Measurements from ENCODE around the gene PRSS22.

PRSS22 gene

DNA sequence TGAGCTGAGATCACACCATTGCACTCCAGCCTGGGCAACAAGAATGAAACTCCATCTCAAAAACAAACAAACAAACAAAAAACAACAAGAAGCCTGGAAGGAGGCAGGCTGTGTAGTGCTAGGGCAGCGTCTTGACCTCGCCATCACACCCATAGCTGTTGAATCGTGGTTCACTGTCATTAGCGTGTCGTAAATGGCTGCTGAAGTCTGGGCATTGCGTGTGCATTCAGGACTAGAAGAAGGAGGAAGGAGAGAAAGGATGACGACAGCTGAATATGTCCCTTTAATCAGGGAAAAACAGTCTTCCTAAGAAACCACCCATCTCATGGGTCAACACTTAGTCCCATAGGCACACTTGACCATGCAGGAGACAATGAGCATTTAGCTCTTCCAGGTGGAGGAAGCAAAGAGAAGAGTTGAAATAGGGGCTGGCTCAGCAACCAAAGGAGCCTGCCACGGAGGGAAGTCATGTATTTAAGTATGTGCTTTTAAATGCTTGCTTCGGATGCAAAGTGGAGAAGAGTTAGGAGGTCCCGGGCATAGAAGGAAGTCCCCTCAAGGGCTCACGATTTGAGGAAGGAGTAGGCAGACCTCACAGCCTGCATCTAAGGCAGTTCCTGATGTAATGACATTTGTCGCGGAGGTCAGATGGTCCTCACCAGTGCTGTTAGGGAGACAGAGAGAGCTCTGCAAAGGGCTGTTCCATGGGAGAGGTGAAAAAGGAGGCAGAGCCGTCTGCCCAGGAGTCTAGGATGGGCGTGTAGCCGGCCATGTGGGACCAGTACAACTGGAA lies 8.8 kb downstream of the PRSS22 start:
- DNase-seq = no peak

GRCh38 chr16:2846511-2847310 lies 11.3 kb downstream of the PRSS22 start:
- DNase-seq = no peak

DNA sequence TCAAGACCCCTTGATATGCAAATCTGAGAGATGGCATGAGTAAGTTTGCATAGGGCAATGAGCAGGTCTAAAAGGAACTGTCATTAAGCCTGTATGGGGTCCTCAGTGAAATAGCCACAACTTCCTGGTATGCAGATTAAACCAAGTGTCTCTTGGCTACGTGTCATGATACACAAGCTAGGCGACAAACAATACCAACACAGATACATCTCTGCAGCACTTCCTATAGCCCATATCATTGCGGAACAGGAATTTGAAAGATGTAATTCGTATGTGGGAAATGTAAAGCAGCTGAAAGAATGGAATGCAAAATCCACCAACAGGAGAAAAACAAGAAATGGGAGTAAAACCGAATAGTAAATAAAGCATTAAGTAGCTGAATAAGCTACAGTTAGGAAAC lies 12.9 kb downstream of the PRSS22 start:
- DNase-seq = no peak

- no peak for DNase-seq
These were observed 14.4 kb downstream of the PRSS22 start for GRCh38 chr16:2843526-2843925.

- DNase-seq = no peak
These were observed 15.5 kb downstream of the PRSS22 start for GRCh38 chr16:2842340-2843000.

- DNase-seq = no peak
These were observed 16.2 kb downstream of the PRSS22 start for GRCh38 chr16:2841606-2842339.

DNA sequence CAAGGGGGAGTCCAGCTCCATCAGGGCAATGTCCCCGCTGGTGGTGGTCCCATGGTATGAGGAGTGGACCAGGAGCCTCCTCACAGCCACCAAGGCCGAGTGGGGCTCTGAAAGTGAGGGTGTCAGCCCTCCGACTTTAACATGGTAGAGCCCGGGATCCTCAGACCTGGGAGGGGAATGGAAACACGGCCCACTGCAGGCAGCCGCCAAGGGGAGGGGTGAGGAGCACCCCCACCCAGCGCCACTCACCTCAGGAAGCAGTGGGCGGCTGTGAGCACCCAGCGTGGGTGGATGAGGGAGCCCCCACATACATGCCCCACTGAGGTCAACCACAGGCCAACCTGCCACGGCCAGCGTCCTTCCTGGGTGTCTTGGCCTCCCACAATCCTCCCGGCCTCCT lies 17.1 kb downstream of the PRSS22 start:
- no peak for DNase-seq

DNA sequence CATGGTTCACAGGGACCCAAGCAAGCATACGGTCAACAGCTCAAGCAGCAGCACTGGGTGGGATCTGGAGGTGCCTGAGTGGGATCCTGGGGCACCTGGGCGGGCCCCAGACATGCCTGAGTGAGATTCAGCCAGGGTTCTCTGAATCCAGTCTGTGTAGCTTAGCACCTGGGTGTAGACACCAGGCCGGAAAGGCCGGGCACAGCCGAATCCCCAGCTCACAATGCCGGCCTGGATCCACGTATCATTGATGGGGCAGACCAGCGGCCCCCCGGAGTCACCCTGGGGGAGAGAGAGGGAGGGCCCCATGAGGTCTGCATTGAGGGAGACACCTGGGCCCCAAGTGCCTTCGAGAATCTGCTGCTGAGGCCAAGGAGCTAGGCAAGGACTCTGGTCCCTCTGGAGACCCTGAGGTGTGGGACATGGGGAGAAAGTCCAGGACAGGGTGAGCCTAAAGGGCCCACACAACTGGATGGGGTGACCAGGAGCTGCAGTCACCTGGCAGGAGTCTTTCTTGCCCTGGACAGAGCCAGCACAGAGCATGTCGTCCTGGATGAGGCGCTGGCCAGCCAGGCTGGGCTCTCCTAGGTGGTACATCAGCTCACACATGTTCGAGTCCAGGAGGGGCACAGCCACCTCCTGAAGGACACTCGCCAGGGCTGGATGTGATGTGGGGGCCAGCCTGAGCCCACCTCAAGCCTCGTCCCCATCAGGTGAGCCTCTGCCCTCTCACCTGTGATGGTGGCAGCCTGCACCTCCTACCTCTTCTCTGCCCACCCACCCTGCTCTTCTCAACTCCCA lies 18.1 kb downstream of the PRSS22 start:
- DNase-seq = no peak

- no peak for DNase-seq
These were observed 19.0 kb downstream of the PRSS22 start for GRCh38 chr16:2838928-2839327.

- DNase-seq = no peak
These were observed 21.1 kb downstream of the PRSS22 start for GRCh38 chr16:2836646-2837508.

DNA sequence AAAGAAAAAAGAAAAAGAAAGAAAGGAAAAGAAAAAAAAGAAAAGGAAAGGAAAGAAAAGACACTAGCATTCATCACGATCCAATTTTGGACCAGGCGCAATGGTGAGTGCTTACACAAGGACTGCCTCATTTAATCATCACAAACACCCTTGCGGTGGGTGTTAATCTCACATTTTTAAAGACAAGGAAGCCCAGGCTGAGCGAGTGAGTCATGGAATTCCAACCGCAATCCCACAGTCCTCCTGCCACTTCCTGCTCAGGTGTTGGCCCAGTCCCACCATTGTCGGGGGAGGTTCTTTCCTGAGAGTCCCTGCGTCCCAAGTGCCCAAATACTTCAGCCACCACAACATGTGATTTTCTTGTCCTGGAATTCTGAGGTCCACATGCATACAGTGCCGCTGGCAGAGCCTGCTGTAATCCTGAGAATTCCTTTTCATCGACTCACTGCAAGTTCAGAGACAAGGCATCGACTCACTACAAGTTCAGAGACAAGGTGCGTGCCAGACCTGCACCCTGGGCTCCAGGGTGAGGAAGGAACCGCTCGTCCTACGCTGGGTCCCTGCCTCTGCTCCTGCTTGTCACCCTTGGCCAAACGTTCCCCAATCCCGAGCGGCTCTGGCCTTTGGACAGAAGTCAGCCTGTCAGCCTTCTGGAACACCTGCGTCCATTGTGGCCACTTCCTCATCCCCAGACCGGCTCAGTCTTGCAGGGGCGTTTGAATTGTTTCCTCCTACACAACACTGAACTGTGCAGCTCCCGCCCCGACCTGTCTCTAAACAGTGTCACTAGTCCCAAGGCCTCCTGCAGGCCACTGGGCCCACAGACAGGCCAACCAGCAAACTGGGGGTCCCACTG lies 22.1 kb downstream of the PRSS22 start:
- DNase-seq = no peak

GRCh38 chr16:2834968-2835367 lies 23.0 kb downstream of the PRSS22 start:
- DNase-seq = no peak

- DNase-seq = no peak
These were observed 24.2 kb downstream of the PRSS22 start for GRCh38 chr16:2833776-2834175.

DNA sequence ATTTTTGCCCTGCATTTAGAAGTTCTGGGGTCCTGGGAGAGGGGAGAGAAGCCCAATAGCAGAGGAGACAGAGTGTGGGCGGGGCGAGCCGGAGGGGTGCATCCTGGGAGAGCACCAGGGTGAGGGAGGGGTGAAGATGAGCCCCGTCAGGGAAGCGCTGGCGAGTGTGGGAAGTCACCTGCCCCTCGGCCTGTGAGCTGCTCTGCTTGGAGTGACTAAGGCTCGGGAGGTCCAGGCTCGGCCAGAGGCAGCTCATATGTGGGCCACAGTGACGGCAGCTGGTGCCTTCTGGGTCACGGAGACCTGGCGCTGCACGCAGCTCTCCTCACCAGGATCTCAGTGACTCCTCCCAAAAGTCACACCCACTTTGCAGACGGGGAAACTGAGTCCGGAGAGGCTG lies 26.8 kb downstream of the PRSS22 start:
- no peak for DNase-seq

DNA sequence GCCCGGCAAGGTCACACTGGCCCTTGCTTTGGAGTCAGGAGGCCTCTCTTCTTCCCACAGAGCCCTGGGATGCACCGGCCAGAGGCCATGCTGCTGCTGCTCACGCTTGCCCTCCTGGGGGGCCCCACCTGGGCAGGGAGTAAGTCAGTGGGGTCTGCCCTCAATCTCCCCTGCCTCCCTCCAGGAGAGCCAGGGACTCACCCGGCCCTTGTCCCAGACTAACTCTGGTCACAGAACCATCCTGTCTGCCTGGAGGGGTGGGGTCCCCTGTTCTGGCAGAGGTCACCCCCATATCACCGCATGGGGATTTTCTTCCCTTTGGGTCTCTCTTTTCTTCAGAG lies 27.6 kb downstream of the PRSS22 start:
- no peak for DNase-seq

- DNase-seq = no peak
These were observed 28.2 kb downstream of the PRSS22 start, which contains the start of gene ZG16B for GRCh38 chr16:2829501-2830354. Gene ZG16B, plus strand, starts transcription at chr16:2830303. Its CDS starts 139 bp downstream, at chr16:2830442.

DNA sequence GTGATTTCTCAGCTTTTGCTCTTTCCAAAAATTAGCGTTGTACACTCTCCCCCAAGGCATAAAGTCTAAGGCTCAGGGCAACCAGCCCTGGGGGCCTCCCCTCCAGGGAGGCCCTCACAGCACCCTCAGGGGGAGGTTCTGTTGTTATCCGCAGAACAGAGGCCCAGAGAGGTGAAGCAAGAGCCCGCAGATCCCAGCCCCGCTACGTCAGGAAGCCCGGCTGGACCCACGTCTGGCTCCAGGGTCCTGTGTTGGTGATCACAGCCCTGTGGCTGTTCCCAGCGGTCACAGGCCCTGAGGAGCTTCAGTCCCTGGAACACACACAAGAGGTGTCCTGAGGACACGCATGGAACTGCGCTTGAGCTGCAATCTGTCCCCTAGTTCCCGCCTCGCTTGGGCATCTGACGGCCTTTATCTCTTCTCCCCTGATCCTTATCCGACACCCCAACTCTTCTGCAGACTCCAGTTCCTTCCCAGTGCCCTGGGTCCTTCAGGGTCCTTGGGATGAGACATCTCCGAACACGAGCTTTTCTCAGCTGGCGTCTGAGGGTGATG lies 29.0 kb downstream of the PRSS22 start:
- no peak for DNase-seq

GRCh38 chr16:2828521-2828840 lies 29.5 kb downstream of the PRSS22 start:
- DNase-seq = no peak

Measured in NCI-H2171 (cell line).